Measurements from ENCODE around the gene TSPAN31.
"Not testable (repeated sequence)": the region's sequence is repeated elsewhere in the genome, so short reads cannot be mapped to it uniquely, and the experiment has no call there.

The TSPAN31 gene

DNA sequence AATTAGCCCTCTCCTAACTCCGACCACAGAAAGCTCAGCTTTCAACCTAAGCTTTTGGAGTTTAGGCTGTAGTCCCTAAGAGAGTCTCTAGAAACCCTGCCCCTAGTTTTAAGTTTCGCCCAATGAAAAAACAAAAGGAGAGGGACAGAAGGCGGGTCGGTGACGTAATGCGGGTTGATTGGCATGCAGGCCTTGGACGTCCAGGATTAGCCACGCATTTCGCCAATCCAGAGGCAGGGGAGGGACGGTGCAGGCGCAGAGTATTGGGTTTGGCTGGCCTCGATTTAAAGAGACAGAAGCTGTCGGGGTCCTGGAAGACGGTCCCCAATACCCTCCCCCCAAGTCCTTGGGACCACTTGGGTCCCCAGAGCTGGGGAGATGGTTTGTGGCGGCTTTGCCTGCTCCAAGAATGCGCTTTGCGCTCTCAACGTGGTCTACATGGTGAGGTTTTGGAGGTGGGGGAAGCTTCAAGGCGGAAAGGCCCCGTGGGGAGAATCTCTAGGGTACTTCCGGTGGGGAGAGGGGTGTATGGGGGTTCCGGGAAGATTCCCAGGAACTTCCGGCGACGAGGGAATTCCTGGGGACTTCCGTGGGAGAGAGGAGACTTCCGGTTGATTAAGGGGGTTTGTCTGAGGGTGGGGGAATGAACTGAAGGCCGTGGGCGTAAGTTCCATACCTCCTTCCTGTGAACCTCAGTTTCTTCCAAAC, at the start of gene TSPAN31:
Gene TSPAN31 (plus strand): TSS at position 263 of the 708 bp plus-strand sequence. CDS start 116 bp downstream, at position 379.
- peak; percentile 96 for DNase-seq

DNA sequence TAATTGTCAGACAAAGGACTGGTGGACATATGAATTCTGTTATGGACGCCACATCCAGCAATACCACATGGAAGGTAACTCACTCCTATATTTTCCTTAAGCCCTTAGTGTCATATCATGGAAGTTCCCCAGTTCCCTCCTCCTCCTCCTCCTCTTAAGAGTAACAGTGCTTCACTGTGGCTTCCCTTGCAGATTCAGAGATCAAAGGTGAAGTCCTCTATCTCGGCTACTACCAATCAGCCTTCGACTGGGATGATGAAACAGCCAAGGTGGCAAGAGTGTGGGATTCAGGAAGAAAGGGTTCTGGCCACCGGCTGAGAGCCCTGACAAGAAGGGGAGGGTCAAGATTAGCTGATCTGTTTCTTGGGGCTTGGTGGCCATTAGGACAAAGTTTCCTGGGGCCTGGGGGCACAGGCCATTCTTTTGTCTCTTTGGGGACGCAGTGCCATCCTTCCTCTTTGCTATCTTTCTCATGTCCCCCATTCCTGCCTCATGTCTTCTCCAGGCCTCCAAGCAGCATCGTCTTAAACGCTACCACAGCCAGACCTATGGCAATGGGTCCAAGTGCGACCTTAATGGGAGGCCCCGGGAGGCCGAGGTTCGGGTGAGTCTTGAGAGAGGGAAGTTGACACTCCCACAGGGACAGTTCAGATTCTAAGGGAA, 48.9 kb upstream of the TSPAN31 start:
- no peak for DNase-seq

DNA sequence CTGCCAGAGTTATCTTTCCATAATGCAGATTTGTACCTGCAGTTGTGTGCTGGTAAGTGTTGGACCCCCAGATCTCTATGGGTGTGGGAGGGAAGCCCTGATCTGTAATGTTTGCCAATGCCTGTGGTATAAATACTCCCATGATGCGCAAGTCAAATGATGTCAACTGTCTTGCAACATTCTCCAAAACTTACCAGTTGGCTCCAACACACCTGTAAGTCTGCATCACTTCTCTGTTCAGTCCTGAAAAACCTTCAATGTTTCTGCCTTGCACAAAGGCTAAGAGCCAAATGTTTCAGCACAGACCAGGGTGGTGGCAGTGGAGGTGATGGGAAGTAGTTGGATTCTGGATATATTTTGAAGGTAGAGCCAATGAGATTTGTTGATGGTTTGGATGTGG, 47.8 kb upstream of the TSPAN31 start:
- DNase-seq, result no peak

DNA sequence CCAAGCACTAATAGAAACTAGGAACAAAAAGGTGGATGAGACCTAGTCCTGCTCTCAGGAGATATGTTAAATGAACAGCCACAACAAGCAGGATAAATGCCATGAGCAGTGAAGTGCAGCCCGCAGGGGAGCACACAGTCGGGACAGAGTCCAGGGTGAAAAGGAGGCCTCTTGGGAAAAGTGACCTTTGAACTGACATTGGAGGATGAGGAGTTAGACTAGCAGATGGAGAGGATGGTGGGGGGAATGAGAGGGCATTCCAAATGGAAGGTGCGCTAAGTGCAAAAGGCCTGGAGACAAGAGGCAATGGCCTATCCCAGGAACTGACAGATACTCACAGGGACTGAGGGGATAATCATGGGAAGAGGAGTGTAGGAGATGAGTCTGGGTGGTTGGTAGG, 46.4 kb upstream of the TSPAN31 start:
- DNase-seq, result no peak

DNA sequence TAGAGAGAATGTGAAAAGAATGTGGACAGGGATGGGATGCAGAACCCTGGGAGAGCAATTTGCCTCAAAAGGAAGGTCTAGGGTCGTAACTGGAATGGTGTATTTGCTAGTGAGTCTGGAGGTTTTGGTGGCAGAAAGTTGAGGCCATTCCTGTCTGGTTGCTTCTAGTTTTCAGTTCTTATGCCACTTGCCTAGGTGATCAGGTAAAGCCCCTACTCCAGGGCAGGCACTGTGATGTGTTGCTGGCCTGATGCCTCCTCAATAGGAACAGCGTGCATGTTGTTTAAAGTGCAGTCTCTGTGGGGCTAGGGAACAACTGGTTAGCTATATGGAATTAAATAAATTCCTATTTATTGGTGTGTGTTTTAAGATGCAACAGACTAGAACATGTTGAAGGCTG, 44.5 kb upstream of the TSPAN31 start:
- DNase-seq, result no peak

- no peak for DNase-seq
Measured at GRCh38 chr12:57707250-57707649, 37.6 kb upstream of the TSPAN31 start.

DNA sequence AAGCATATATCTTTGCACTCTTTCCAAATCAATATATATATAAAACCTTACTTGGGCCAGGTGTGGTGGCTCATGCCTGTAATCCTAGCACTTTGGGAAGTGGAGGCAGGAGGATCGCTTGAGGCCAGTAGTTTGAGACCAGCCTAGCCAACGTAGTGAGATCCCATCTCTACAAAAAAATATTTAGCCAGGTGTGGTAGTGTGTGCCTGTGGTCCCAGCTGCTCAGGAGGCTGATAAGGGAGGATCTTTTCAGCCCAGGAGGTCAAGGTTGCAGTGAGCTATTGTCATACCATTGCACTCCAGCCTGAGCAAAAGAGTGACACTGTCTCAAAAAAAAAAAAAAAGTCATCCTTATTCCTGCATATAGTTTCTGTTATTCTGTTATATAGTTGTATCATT, 36.5 kb upstream of the TSPAN31 start:
- DNase-seq, result no peak

GRCh38 chr12:57712701-57713100, 32.1 kb upstream of the TSPAN31 start:
- no peak for DNase-seq

DNA sequence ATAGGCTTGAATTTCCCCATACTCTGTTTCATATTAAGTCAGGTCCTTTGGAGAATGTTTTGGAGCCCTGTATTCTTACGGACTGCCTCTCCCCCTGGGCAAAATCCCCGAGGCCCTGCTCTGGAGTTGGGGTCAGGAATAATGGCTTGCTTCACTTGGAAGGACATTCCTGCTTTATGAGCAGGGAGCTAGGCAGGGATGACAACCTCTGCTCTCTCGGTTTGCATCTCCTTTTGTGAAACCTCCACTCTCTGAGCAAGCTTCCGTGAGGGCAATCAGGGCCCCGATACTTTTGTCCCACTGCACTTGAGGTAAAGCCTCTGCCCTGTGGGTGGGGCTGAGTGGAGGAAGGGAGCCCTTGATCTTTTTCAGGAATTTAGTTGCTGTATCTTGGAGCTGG, 31.6 kb upstream of the TSPAN31 start:
- no peak for DNase-seq

DNA sequence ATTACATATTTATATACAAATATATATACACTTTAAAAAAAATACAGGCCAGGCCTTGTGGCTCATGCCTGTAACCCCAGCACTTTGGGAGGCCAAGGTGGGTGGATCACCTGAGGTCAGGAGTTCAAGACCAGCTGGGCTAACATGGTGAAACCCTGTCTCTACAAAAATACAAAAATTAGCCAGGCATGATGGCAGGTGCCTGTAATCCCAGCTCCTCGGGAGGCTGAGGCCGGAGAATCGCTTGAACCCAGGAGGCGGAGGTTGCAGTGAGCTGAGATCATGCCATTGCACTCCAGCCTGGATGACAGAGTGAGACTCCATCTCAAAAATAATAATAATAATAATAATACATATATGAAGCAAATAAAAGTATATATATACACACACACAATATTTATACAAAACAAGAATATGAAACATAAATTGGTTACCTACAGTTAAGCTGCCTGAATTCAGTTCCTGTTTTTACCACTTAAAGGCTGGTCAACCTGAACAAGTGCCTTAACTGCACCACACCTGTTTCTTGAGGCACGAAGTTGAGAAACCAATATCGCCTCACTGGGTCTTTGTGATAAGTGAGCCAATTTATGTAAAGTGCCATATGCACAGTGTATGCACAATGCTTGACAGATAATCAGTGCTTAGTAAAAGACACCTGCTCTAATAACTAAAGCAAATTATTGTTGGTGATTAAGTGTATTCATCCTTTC, 29.6 kb upstream of the TSPAN31 start:
- DNase-seq, result not testable (repeated sequence)

DNA sequence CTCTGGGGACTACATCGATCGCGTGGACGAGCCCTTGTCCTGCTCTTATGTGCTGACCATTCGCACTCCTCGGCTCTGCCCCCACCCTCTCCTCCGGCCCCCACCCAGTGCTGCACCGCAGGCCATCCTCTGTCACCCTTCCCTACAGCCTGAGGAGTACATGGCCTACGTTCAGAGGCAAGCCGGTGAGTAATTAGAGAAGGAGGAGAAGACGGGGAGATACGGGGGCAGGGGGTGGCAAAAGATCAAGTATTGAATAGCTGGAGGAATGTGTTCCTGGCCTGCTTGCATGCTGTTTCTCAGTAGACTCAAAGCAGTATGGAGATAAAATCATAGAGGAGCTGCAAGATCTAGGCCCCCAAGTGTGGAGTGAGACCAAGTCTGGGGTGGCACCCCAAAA, 29.1 kb upstream of the TSPAN31 start:
- no peak for DNase-seq

GRCh38 chr12:57716305-57716704, 28.5 kb upstream of the TSPAN31 start:
- DNase-seq, result no peak

DNA sequence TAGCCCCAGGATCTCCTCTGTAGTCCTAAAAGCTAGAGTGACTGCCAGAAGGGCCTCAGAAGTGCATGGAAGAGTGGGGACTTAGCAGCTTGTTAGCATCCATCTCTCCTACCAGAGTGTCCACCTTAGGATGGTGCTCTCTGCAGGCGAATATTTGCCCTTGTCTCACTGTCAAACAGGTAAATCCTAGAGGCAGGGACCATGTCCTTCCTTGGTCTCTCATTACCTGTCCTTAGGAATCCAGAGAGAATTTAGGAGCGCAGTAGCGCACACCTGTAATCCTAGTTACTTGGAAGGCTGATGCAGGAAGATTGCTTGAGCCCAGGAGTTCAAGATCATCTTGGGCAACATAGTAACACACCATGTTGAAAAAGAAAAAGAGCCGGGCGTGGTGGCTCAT, 27.7 kb upstream of the TSPAN31 start:
- no peak for DNase-seq

GRCh38 chr12:57717846-57718640, 26.8 kb upstream of the TSPAN31 start:
- no peak for DNase-seq

DNA sequence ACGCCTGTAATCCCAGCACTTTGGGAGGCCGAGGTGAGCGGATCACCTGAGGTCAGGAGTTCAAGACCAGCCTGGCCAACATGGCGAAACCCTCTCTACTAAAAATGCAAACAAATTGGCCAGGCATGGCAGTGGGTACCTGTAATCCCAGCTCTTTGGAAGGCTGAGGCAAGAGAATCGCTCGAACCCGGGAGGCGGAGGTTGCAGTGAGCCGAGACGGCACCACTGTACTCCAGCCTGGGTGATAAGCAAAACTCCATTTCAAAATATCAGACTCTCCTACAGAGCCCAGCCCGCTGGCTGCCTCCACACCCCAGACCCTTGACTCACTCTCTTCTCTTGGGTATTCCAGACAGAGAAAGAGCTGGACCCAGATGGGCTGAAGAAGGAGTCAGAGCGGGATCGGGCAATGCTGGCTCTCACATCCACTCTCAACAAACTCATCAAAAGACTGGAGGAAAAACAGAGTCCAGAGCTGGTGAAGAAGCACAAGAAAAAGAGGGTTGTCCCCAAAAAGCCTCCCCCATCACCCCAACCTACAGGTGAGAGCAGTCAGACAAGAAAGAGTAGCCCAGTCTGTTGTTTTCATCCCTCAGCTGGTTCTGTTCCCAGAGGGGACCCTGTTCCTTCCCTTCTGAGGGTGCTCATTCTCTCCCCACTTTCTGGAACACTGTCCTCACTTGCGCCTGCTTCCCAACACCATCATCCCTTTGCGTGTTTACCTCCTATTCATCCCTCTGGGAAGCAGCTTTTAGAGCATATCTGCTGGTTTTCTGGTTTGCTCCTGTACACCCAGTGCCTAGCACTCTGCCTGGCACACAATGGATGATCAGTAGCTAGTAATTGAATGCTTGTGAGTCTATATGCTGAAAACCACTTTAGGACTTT, 26.0 kb upstream of the TSPAN31 start:
- DNase-seq, result no peak

DNA sequence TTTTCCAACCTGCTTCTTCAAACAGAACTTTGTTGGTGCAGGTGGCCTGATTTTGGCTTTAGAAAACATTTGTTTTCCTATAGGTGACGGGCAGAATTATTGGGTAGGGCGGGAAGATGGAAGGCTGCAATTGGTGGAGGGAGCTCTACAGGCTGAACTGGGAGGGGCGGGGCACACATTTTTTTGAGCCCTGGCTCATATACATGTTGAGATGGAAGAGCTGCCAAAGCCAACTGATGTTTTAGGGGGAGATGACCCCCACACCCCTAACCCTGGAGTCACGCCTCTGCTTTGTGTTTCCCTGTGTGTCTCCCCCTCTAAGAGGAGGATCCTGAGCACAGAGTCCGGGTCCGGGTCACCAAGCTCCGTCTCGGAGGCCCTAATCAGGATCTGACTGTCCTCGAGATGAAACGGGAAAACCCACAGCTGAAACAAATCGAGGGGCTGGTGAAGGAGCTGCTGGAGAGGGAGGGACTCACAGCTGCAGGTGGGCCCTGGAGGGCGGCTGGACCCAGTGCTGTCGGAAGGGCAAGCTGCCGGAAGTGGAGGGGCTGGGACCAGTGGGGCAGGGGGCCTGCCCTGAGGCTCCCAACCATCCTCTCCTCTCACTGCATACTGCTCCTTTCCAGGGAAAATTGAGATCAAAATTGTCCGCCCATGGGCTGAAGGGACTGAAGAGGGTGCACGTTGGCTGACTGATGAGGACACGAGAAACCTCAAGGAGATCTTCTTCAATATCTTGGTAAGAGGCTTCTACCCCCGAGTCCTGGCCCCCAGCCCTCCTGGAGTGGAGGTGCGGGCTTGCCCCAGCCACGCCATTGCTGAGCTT, 24.8 kb upstream of the TSPAN31 start:
- no peak for DNase-seq

- no peak for DNase-seq
Measured at GRCh38 chr12:57720606-57721595, 23.9 kb upstream of the TSPAN31 start.

DNA sequence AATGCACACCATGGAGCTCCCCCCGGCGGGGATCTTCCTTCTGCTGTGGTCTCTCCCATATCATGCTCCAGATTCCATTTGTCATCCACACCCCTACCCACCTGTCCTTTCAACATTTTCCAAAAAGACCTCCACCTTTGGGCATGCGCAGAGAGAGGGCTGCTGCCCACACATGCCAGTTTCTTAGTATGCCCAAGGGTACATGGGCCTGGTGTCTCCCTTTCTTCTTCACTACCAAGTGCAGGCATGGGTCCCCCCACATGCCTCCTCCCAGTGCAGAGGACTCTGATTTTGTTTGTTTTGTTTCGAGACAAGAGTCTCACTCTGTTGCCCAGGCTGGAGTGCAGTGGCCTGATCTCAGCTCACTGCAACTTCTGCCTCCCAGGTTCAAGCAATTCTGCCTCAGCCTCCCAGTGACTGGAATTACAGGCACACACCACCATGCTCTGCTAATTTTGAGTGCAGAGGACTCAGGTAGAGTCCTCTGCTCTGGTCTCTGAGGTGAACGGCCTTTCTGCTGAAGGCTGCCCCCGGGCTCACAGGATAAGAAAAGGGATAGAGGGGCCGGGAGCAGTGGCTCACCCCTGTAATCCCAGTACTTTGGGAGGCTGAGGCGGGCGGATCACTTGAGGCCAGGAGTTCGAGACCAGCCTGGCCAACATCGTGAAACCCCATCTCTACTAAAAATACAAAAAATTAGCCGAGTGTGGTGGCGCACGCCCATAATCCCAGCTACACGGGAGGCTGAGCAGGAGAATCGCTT, 22.8 kb upstream of the TSPAN31 start:
- DNase-seq, result not testable (repeated sequence)

Data from stimulated activated CD4-positive, alpha-beta T cell treated with anti-CD3 and anti-CD28 coated beads, Interleukin-4, amount 100 ng/mL, for 24 hours (primary cell).